K562 (cell line): ENCODE measurements around the gene FLAD1. TPM values are rescaled to one million over a fixed set of nuclear protein-coding genes. Genes with fewer than 3 reads are reported as not detected.

Experiments used
- ATAC-seq: fragments of 200-7000 bp; cut with Tn5 transposase; 3 replicates; pipeline ENCODE4 v1.9.1; 2020; ENCODE audit warnings: moderate library complexity
- BruUV-seq: library from RNA; stranded (reverse); fragments of 400-500 nt; replicated peaks from 2 replicates; lab custom pipeline; 2021; lab: Mats Ljungman, UMichigan
- CTCF ChIA-PET: fragments of 300-600 bp; formaldehyde crosslinking; extraction: SDS; loops from one replicate; lab custom pipeline; 2021; ENCODE audit warnings: low intra/inter-chr PET ratio; lab: Yijun Ruan, JAX
- POLR2A ChIA-PET: fragments of 300-600, 350-650 bp; sonication (Branson Sonifier 250); formaldehyde crosslinking; extraction: SDS; loops from one replicate; lab custom pipeline; 2021; ENCODE audit warnings: antibody characterized with exemption, inconsistent platforms; lab: Yijun Ruan, JAX
- DNase-seq, 4 experiments: peaks; one replicate each; pipeline versions ENCODE4 v3.0.0 to v3.0.0-alpha.2; 2011 to 2018; ENCODE audit warnings: low spot score in 3 of 4, mixed read lengths in 3 of 4; ENCODE audit errors: extremely low read depth in 1 of 4
- FAIRE-seq: peaks from 2 replicates; lab custom pipeline; 2011; peaks lifted over from hg19 to GRCh38; lab: Jason Lieb, UNC
- H2AFZ ChIP-seq: 2 replicates; pipeline ENCODE4 v1.6.0; 2011; ENCODE audit warnings: low read depth, low read length, control low read depth, inconsistent platforms
- H3K27ac ChIP-seq: fragments of 200-600 bp; 3 replicates; pipeline ENCODE4 v1.8.0; 2011; ENCODE audit warnings: low read depth, mild to moderate bottlenecking, control low read depth, inconsistent platforms, low read length, moderate library complexity, mixed read lengths; ENCODE audit errors: extremely low read depth
- H3K27me3 ChIP-seq, 2 experiments: fragments of 300-600 bp in 1 of 2; 2 replicates in 1 of 2; 3 replicates in 1 of 2; pipeline versions ENCODE4 v1.6.0 to v1.8.0; 2011; ENCODE audit warnings: inconsistent platforms in 2 of 2, low read length in 2 of 2, mild to moderate bottlenecking in 1 of 2, mixed read lengths in 1 of 2, moderate library complexity in 1 of 2; ENCODE audit not compliant: control insufficient read depth in 2 of 2, insufficient read depth in 2 of 2
- H3K36me3 ChIP-seq: fragments of 300-600 bp; 3 replicates; pipeline ENCODE4 v1.8.0; 2011; ENCODE audit warnings: mild to moderate bottlenecking, low read length, inconsistent platforms; ENCODE audit not compliant: control insufficient read depth, insufficient read depth
- H3K4me1 ChIP-seq, 2 experiments: fragments of 200-600 bp in 1 of 2; replicated peaks in 1 of 2; 2 replicates in 1 of 2; 3 replicates in 1 of 2; pipeline versions ENCODE4 v1.5.1 to v1.8.0; 2011; ENCODE audit warnings: inconsistent platforms in 2 of 2, low read length in 2 of 2, mild to moderate bottlenecking in 1 of 2, mixed read lengths in 1 of 2, moderate library complexity in 1 of 2; ENCODE audit not compliant: control insufficient read depth in 2 of 2, insufficient read depth in 2 of 2
- H3K4me2 ChIP-seq: 2 replicates; pipeline ENCODE4 v1.6.1; 2011; ENCODE audit warnings: low read length, control low read depth, inconsistent platforms, mixed read lengths; ENCODE audit not compliant: insufficient read depth
- H3K4me3 ChIP-seq: fragments of 200-600 bp; sonication (generic), shearing (Covaris generic); 2 replicates; pipeline ENCODE4 v1.5.1; 2016; ENCODE audit warnings: control low read depth, inconsistent platforms
- H3K79me2 ChIP-seq: fragments of 200-600 bp; 3 replicates; pipeline ENCODE4 v1.8.0; 2011; ENCODE audit warnings: low read length, inconsistent platforms; ENCODE audit not compliant: control insufficient read depth, insufficient read depth
- H3K9ac ChIP-seq, 2 experiments: 2 replicates each; pipeline versions ENCODE4 v1.6.0 to v1.6.1; 2011; ENCODE audit warnings: low read depth in 2 of 2, low read length in 2 of 2, control low read depth in 1 of 2, inconsistent platforms in 1 of 2, mild to moderate bottlenecking in 1 of 2, mixed read lengths in 1 of 2; ENCODE audit not compliant: insufficient read depth in 1 of 2
- H3K9me1 ChIP-seq: one replicate; pipeline ENCODE4 v1.6.0; 2011; ENCODE audit warnings: inconsistent platforms, mild to moderate bottlenecking, low read length, moderate library complexity; ENCODE audit not compliant: control insufficient read depth, insufficient read depth
- H3K9me3 ChIP-seq: replicated peaks from 2 replicates; pipeline ENCODE4 v1.5.1; 2011; ENCODE audit warnings: low read depth, low read length, inconsistent platforms; ENCODE audit not compliant: control insufficient read depth, insufficient read depth
- H4K20me1 ChIP-seq: replicated peaks from 2 replicates; pipeline ENCODE4 v1.6.1; 2011; ENCODE audit warnings: low read length, inconsistent platforms, mixed read lengths; ENCODE audit not compliant: control insufficient read depth, insufficient read depth
- BHLHE40 ChIP-seq: IDR thresholded peaks from 2 replicates; pipeline ENCODE4 v1.6.1; 2011; ENCODE audit warnings: low read length, improper control_type of control experiment
- ESRRA ChIP-seq: fragments of 450-650 bp; IDR thresholded peaks from 2 replicates; pipeline ENCODE4 v1.6.1; 2014; ENCODE audit warnings: low read depth, mild to moderate bottlenecking, moderate library complexity, borderline replicate concordance
- ETV5 ChIP-seq: sonication (generic); formaldehyde crosslinking; IDR thresholded peaks from 2 replicates; pipeline ENCODE4 v1.4.0; 2020; ENCODE audit warnings: low read depth, mild to moderate bottlenecking, missing genetic modification reagents
- NFIC ChIP-seq: fragments of 450-650 bp; IDR thresholded peaks from 2 replicates; pipeline ENCODE4 v1.6.1; 2017; ENCODE audit warnings: mild to moderate bottlenecking, inconsistent platforms
- SMAD2 ChIP-seq: fragments of 150-350 bp; IDR thresholded peaks from 2 replicates; pipeline ENCODE4 v1.6.1; 2014; ENCODE audit warnings: low read depth, mild to moderate bottlenecking, low read length
- SPI1 ChIP-seq: IDR thresholded peaks from 2 replicates; pipeline ENCODE4 v1.6.1; 2011; ENCODE audit warnings: low read depth, low read length, control low read depth, borderline replicate concordance
- WGBS: fragments of 100-300 bp; shearing (Covaris generic); methylation state at CpG from one replicate; pipeline ENCODE4 v1.1.6; 2016; ENCODE audit warnings: low coverage, mixed read lengths; ENCODE audit not compliant: insufficient coverage; ENCODE audit errors: missing lambda C conversion rate; 5-methylcytosine and 5-hydroxymethylcytosine counted together
- in situ Hi-C: fragments of 300-500 bp; cut with MboI; formaldehyde crosslinking; loops from 4 replicates; pipeline ENCODE4 v1.15.0; 2018; ENCODE audit warnings: inconsistent platforms, mixed read lengths
- intact Hi-C: fragments of 100-400 bp; cut with micrococcal nuclease; formaldehyde crosslinking; loops from 2 replicates; pipeline ENCODE4 v1.14.2; 2022
- polyA plus RNA-seq, 8 experiments: library from polyadenylated mRNA; depleted of rRNA in 4 of 8; stranded (reverse) in 5 of 8; unstranded in 3 of 8; fragments of >200 nt; fragmentation: Nextera tagmentation in 2 of 8; fragmentation: Illumina TruSeq in 1 of 8; extraction: Ambion mirVana in 2 of 8; extraction: Trizol in 1 of 8; gene quantifications; 2 replicates each; pipeline versions ENCODE4 v1.2.1 to v1.2.3, GENCODE V29; 2011 to 2014; ENCODE audit warnings: inconsistent platforms in 1 of 8, missing spikeins in 1 of 8
- total RNA-seq, 7 experiments: library from RNA; depleted of rRNA in 6 of 7; stranded (reverse); fragments of >200 nt in 6 of 7; fragmentation: Illumina TruSeq in 2 of 7; extraction: Trizol in 2 of 7; gene quantifications; 2 replicates each; pipeline versions ENCODE4 v1.2.1 to v1.2.3, GENCODE V29; 2011 to 2021; ENCODE audit warnings: low replicate concordance in 1 of 7

The FLAD1 gene
- total and polyA plus RNA-seq, 9 of the 15 experiments (the other 6 are each of a cell fraction or from before 2014, with no cell fraction given) = 24.9 to 85.8 (median 67.0) TPM

DNA sequence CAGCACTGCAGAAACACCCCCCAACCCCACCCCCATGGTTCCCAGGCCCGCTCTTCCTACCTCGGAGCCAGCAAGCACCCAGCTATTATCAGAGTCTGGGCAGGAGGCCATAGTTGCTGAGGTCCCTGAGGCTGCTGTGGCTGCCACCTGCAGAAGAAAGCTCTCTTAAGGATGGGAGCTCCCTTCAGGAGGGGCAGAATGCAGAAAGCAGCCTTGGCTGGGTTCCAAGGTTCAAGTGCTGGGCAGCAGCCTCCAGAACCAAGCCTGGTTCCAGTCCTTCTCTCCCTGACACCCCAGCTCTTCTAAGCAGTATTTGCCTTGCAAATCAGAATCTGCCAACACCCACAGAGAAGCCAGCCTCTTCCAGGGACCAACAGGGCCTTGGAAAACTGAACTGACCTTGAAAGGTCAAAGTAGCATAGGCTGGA is 29.5 kb upstream of the FLAD1 start:
- no peak overlapping the region for H3K4me3 ChIP-seq
- no TSS peak for BruUV-seq
- no peak overlapping the region for H3K27ac ChIP-seq

DNA sequence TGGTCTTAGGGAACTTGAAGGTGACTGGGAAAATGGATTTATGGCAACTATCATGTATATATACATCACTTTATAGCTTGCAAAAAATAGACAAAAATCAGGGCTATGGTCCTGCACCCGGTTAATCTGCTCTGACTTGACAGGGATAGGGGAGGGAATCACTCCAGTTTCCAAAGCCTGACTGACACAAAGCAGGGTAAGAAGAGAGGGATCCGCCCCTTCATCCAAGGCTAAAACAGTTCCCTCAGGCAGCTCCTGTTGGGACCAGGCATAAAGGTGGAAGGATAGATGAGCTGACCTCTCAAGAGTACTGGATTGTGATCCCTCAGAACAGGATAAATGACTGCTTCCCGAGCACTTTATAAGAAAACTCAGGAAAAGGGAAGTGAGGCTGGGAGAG is 28.6 kb upstream of the FLAD1 start:
- ChIA-PET CTCF (interaction anchor here (2.4 kb wide), 1 partner anchor 63 kb away, joined by 11 read pairs; no protein-coding TSS in a partner anchor), POLR2A (interaction anchor here (0.8 to 4.8 kb wide), 7 partner anchors 8 to 62 kb away, joined by 3 to 20 read pairs (median 5); partner anchors contain the start of genes PMVK and SHC1)
- Histone ChIP-seq H2AFZ (no peak overlapping the region), H3K27ac (no peak overlapping the region; the same call in 2 of the 3 replicates), H3K36me3 (peaks cover 20% of the 10 kb centered on the region; the same call in 2 of the 3 replicates), H3K9me3 (no peaks in the 10 kb centered on the region), H3K79me2 (peaks cover 7% of the 10 kb centered on the region), H3K4me1 (peaks cover 31 to 47% of the 10 kb centered on the region in 2 experiments), H3K4me3 (no peak overlapping the region), H3K9me1 (no peaks in the 10 kb centered on the region), H3K9ac (no peak overlapping the region), H4K20me1 (no peaks in the 10 kb centered on the region), H3K27me3 (no peaks in the 10 kb centered on the region), H3K4me2 (peak overlapping the region; percentile 90)
- intact Hi-C loops (loop anchor here (2.0 kb wide), 1 partner anchor 40 kb away; no protein-coding TSS in a partner anchor), in situ Hi-C loops (no loop called here)
- ATAC-seq (no peak), FAIRE-seq (no peak), DNase-seq (no peak)
- BruUV-seq = no TSS peak
- WGBS = 37% methylated on average over 3 of the region's 3 CpGs
- TF ChIP-seq ETV5 (CRISPR knock-in tag) (0 out of 2 replicates have a peak, but pooled peaks have one; percentile 11), SMAD2 (no peak), SPI1 (0 out of 2 replicates have a peak, but pooled peaks have one; percentile 21)

More for the DNA sequence above, 29.5 kb upstream of the FLAD1 start:
- no peaks in the 10 kb centered on the region for H3K9me3 ChIP-seq
- 0 out of 2 replicates have a peak, but pooled peaks have one; percentile 22 for TF ChIP-seq ESRRA
- peak; percentile 59 for TF ChIP-seq NFIC
- TF ChIP-seq BHLHE40 = no peak
- TF ChIP-seq, all 486 proteins: peak for 2
- Histone ChIP-seq H3K4me1 (peaks cover 31 to 37% of the 10 kb centered on the region in 2 experiments), H3K79me2 (no peaks in the 10 kb centered on the region), H3K36me3 (peaks cover 10% of the 10 kb centered on the region; the same call in 2 of the 3 replicates), H3K27me3 (no peaks in the 10 kb centered on the region), H3K4me2 (no peak overlapping the region), H3K9me1 (no peaks in the 10 kb centered on the region), H2AFZ (no peak overlapping the region), H4K20me1 (no peaks in the 10 kb centered on the region), H3K9ac (peak overlapping the region in 1 of 2 experiments; percentile 54; a peak in 2 of 4 replicates)
- DNase-seq = no peak
- CTCF ChIA-PET = no interaction called here
- 20% methylated on average over 1 of the region's 2 CpGs for WGBS
- intact Hi-C loops (loop anchor here (2.0 kb wide), 1 partner anchor 41 kb away; no protein-coding TSS in a partner anchor), in situ Hi-C loops (no loop called here)
- ATAC-seq = no peak
- POLR2A ChIA-PET = interaction anchor here (0.6 to 4.8 kb wide), 3 partner anchors 11 to 40 kb away, joined by 3 to 20 read pairs (median 3); partner anchors contain the start of gene SHC1
- no peak for FAIRE-seq
